NCI-H526 treated with DMSO at 0.1 percent for 48 hours (cell line): Measurements from ENCODE around the gene EMILIN3.

Source experiments
- DNase-seq: peaks from one replicate; lab custom pipeline; 2025; lab: John Stamatoyannopoulos, UW

The EMILIN3 gene

GRCh38 chr20:41345729-41346067, 20.9 kb downstream of the EMILIN3 start:
- DNase-seq, result no peak

GRCh38 chr20:41344938-41345728, 21.5 kb downstream of the EMILIN3 start:
- DNase-seq, result no peak

GRCh38 chr20:41344477-41344876, 22.1 kb downstream of the EMILIN3 start:
- no peak for DNase-seq

GRCh38 chr20:41342474-41343464, 23.8 kb downstream of the EMILIN3 start:
- DNase-seq, result no peak

- DNase-seq, result peak; percentile 88
These were observed 26.1 kb downstream of the EMILIN3 start, which contains the start of gene LPIN3 for GRCh38 chr20:41340327-41341055. LPIN3 (plus strand) TSS chr20:41340821; CDS start chr20:41345804, 4,983 bp downstream.

GRCh38 chr20:41339957-41340326, 26.7 kb downstream of the EMILIN3 start:
- DNase-seq, result peak; percentile 86

GRCh38 chr20:41336711-41337492, 29.7 kb downstream of the EMILIN3 start:
- DNase-seq, result no peak

- DNase-seq, result no peak
These were observed 31.0 kb downstream of the EMILIN3 start for GRCh38 chr20:41335591-41335990.

GRCh38 chr20:41334443-41335421, 31.9 kb downstream of the EMILIN3 start:
- no peak for DNase-seq

GRCh38 chr20:41334036-41334435, 32.6 kb downstream of the EMILIN3 start:
- DNase-seq, result no peak

- DNase-seq, result no peak
These were observed 34.9 kb downstream of the EMILIN3 start for GRCh38 chr20:41331731-41332130.

- no peak for DNase-seq
These were observed 35.7 kb downstream of the EMILIN3 start for GRCh38 chr20:41330941-41331340.

GRCh38 chr20:41330343-41330720, 36.3 kb downstream of the EMILIN3 start:
- no peak for DNase-seq

- no peak for DNase-seq
These were observed 36.9 kb downstream of the EMILIN3 start for GRCh38 chr20:41329435-41330342.

GRCh38 chr20:41327178-41327577, 39.4 kb downstream of the EMILIN3 start:
- DNase-seq, result no peak

- no peak for DNase-seq
These were observed 45.6 kb downstream of the EMILIN3 start for GRCh38 chr20:41320976-41321375.

- DNase-seq, result no peak
These were observed 46.2 kb downstream of the EMILIN3 start for GRCh38 chr20:41320441-41320840.

GRCh38 chr20:41318271-41318649, 48.4 kb downstream of the EMILIN3 start:
- no peak for DNase-seq
